ENCODE data around the gene FRMD8.

DNA sequence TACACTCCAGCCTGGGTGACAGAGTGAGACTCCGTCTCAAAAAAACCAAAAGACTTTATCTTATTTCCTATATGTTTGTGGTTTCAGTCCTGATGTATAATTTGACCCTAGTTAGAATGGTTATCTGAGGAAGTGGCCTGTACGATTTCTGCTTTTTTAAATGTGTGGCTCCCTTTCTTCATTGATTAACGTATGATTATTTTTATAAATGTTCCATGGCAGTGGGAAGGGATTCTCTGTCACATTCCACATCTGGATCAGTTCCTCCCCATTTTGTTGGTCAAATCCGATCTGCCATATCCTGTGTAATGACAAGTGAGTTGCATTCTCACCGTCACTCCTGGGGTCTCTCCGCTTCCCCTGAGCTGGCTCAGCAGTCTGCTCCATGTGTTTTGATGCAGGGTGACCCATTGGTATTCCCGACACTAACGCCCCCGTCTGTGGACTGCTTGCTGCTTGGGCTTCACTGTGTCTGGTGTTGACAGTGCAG lies 56.5 kb downstream of the FRMD8 start:
- TF ChIP-seq, protein P1, sequence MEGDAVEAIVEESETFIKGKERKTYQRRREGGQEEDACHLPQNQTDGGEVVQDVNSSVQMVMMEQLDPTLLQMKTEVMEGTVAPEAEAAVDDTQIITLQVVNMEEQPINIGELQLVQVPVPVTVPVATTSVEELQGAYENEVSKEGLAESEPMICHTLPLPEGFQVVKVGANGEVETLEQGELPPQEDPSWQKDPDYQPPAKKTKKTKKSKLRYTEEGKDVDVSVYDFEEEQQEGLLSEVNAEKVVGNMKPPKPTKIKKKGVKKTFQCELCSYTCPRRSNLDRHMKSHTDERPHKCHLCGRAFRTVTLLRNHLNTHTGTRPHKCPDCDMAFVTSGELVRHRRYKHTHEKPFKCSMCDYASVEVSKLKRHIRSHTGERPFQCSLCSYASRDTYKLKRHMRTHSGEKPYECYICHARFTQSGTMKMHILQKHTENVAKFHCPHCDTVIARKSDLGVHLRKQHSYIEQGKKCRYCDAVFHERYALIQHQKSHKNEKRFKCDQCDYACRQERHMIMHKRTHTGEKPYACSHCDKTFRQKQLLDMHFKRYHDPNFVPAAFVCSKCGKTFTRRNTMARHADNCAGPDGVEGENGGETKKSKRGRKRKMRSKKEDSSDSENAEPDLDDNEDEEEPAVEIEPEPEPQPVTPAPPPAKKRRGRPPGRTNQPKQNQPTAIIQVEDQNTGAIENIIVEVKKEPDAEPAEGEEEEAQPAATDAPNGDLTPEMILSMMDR (conservative IDR thresholded peaks at IDR 0.05; ENCODE audit: low read depth in 2 of 2), result no peak
- TF ChIP-seq EZH2 (IDR thresholded peaks at IDR 0.05; ENCODE audit: low read depth, unreplicated experiment), result no peak
- TF ChIP-seq, protein P2, sequence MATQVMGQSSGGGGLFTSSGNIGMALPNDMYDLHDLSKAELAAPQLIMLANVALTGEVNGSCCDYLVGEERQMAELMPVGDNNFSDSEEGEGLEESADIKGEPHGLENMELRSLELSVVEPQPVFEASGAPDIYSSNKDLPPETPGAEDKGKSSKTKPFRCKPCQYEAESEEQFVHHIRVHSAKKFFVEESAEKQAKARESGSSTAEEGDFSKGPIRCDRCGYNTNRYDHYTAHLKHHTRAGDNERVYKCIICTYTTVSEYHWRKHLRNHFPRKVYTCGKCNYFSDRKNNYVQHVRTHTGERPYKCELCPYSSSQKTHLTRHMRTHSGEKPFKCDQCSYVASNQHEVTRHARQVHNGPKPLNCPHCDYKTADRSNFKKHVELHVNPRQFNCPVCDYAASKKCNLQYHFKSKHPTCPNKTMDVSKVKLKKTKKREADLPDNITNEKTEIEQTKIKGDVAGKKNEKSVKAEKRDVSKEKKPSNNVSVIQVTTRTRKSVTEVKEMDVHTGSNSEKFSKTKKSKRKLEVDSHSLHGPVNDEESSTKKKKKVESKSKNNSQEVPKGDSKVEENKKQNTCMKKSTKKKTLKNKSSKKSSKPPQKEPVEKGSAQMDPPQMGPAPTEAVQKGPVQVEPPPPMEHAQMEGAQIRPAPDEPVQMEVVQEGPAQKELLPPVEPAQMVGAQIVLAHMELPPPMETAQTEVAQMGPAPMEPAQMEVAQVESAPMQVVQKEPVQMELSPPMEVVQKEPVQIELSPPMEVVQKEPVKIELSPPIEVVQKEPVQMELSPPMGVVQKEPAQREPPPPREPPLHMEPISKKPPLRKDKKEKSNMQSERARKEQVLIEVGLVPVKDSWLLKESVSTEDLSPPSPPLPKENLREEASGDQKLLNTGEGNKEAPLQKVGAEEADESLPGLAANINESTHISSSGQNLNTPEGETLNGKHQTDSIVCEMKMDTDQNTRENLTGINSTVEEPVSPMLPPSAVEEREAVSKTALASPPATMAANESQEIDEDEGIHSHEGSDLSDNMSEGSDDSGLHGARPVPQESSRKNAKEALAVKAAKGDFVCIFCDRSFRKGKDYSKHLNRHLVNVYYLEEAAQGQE (IDR thresholded peaks at IDR 0.05; ENCODE audit: unreplicated experiment), result no peak
- TF ChIP-seq POLR2AphosphoS5 (IDR thresholded peaks at IDR 0.05; ENCODE audit: low read depth), result no peak
- TF ChIP-seq EZH2phosphoT487 (IDR thresholded peaks at IDR 0.05; ENCODE audit: unreplicated experiment), result no peak
- no peak for TF ChIP-seq CREB1 (CRISPR knock-in tag; IDR thresholded peaks at IDR 0.05; ENCODE audit: low read depth)
- TF ChIP-seq ZNF331 (CRISPR knock-in tag; IDR thresholded peaks at IDR 0.05; ENCODE audit: low read depth), result no peak
- TF ChIP-seq, protein P3, sequence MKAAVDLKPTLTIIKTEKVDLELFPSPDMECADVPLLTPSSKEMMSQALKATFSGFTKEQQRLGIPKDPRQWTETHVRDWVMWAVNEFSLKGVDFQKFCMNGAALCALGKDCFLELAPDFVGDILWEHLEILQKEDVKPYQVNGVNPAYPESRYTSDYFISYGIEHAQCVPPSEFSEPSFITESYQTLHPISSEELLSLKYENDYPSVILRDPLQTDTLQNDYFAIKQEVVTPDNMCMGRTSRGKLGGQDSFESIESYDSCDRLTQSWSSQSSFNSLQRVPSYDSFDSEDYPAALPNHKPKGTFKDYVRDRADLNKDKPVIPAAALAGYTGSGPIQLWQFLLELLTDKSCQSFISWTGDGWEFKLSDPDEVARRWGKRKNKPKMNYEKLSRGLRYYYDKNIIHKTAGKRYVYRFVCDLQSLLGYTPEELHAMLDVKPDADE (IDR thresholded peaks at IDR 0.05), result no peak
- TF ChIP-seq JUNB (IDR thresholded peaks at IDR 0.05; ENCODE audit: unreplicated experiment), result no peak
- TF ChIP-seq STAT1 (IDR thresholded peaks at IDR 0.05; ENCODE audit: unreplicated experiment), result no peak
- TF ChIP-seq ZNF114 (CRISPR knock-in tag; IDR thresholded peaks at IDR 0.05), result no peak
- TF ChIP-seq, protein P4, sequence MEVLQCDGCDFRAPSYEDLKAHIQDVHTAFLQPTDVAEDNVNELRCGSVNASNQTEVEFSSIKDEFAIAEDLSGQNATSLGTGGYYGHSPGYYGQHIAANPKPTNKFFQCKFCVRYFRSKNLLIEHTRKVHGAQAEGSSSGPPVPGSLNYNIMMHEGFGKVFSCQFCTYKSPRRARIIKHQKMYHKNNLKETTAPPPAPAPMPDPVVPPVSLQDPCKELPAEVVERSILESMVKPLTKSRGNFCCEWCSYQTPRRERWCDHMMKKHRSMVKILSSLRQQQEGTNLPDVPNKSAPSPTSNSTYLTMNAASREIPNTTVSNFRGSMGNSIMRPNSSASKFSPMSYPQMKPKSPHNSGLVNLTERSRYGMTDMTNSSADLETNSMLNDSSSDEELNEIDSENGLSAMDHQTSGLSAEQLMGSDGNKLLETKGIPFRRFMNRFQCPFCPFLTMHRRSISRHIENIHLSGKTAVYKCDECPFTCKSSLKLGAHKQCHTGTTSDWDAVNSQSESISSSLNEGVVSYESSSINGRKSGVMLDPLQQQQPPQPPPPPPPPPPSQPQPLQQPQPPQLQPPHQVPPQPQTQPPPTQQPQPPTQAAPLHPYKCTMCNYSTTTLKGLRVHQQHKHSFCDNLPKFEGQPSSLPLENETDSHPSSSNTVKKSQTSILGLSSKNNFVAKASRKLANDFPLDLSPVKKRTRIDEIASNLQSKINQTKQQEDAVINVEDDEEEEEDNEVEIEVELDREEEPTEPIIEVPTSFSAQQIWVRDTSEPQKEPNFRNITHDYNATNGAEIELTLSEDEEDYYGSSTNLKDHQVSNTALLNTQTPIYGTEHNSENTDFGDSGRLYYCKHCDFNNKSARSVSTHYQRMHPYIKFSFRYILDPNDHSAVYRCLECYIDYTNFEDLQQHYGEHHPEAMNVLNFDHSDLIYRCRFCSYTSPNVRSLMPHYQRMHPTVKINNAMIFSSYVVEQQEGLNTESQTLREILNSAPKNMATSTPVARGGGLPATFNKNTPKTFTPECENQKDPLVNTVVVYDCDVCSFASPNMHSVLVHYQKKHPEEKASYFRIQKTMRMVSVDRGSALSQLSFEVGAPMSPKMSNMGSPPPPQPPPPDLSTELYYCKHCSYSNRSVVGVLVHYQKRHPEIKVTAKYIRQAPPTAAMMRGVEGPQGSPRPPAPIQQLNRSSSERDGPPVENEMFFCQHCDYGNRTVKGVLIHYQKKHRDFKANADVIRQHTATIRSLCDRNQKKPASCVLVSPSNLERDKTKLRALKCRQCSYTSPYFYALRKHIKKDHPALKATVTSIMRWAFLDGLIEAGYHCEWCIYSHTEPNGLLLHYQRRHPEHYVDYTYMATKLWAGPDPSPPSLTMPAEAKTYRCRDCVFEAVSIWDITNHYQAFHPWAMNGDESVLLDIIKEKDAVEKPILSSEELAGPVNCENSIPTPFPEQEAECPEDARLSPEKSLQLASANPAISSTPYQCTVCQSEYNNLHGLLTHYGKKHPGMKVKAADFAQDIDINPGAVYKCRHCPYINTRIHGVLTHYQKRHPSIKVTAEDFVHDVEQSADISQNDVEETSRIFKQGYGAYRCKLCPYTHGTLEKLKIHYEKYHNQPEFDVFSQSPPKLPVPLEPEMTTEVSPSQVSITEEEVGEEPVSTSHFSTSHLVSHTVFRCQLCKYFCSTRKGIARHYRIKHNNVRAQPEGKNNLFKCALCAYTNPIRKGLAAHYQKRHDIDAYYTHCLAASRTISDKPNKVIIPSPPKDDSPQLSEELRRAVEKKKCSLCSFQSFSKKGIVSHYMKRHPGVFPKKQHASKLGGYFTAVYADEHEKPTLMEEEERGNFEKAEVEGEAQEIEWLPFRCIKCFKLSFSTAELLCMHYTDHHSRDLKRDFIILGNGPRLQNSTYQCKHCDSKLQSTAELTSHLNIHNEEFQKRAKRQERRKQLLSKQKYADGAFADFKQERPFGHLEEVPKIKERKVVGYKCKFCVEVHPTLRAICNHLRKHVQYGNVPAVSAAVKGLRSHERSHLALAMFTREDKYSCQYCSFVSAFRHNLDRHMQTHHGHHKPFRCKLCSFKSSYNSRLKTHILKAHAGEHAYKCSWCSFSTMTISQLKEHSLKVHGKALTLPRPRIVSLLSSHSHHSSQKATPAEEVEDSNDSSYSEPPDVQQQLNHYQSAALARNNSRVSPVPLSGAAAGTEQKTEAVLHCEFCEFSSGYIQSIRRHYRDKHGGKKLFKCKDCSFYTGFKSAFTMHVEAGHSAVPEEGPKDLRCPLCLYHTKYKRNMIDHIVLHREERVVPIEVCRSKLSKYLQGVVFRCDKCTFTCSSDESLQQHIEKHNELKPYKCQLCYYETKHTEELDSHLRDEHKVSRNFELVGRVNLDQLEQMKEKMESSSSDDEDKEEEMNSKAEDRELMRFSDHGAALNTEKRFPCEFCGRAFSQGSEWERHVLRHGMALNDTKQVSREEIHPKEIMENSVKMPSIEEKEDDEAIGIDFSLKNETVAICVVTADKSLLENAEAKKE (CRISPR knock-in tag; IDR thresholded peaks at IDR 0.05), result no peak
- TF ChIP-seq NANOG (IDR thresholded peaks at IDR 0.05; ENCODE audit: borderline replicate concordance), result no peak
